Uterus (tissue), 2 donors: ENCODE data around the gene PDGFRB.

Experiments
- POLR2A ChIP-seq, 2 donors: fragments of 450-650 bp; IDR thresholded peaks; one replicate each; pipeline ENCODE4 v1.6.1; 2016; ENCODE audit warnings: antibody characterized with exemption in 2 of 2, mild to moderate bottlenecking in 1 of 2, moderate library complexity in 1 of 2
- TF ChIP-seq, protein P1 (sequence below), 4 experiments: fragments of 200-600 bp in 2 of 4; fragments of 450-650 bp in 2 of 4; sonication (generic) in 2 of 4; IDR thresholded peaks; one replicate each; pipeline ENCODE4 v1.5.1; 2016 to 2019; ENCODE audit warnings: antibody characterized with exemption in 4 of 4, mild to moderate bottlenecking in 2 of 4, moderate library complexity in 1 of 4

DNA sequence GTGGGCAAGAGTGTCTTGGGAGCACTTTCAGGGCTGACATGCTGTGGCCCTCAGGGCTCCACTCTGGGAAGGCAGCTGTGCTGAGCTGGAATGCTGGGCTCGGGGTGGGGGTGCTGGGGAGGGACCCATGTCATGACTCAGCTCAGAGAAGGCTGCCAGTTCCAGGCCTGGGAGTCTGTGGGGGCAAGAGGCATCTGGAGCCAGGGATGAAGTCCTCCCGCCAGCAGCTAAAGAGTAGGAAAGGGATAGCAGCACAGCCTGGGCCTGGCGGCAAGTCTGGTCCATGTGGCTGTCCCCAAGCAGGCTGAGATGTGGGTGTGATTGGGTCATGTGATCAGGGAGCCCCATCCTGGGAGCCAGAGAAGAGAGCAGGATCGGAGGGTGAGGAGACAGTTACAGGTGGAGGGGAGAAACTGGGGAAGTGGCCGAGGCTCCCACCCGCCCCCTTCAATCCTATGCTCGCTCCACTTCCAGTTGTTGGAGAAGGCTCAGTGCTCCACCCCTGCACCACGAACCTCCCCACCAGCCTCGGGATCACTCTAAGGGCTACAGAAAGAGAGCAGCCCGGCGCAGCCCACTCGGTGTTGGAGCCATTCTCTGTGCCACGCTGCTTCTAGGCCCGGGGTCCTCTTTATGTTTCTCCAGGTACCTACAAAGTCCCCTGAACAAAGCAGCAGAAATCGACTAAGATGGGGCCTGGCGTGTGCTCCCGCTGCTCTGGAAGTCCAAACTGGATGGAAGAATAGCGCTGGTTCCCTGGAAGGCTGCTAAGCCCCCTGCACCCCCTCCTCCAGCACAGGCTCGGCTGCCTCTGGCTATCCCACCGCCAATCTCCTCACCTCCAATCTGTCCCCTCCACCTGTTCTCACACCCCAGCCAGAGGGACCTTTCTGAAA is 12.0 kb downstream of the PDGFRB start:
- no peak for TF ChIP-seq POLR2A (IDR thresholded peaks at IDR 0.05)
- TF ChIP-seq, protein P1, sequence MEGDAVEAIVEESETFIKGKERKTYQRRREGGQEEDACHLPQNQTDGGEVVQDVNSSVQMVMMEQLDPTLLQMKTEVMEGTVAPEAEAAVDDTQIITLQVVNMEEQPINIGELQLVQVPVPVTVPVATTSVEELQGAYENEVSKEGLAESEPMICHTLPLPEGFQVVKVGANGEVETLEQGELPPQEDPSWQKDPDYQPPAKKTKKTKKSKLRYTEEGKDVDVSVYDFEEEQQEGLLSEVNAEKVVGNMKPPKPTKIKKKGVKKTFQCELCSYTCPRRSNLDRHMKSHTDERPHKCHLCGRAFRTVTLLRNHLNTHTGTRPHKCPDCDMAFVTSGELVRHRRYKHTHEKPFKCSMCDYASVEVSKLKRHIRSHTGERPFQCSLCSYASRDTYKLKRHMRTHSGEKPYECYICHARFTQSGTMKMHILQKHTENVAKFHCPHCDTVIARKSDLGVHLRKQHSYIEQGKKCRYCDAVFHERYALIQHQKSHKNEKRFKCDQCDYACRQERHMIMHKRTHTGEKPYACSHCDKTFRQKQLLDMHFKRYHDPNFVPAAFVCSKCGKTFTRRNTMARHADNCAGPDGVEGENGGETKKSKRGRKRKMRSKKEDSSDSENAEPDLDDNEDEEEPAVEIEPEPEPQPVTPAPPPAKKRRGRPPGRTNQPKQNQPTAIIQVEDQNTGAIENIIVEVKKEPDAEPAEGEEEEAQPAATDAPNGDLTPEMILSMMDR (IDR thresholded peaks at IDR 0.05), result peak in 1 of 4 experiments; percentile 0
